T-helper 17 cell (primary cell): ENCODE measurements around the gene POLR1C. TPM values are rescaled to one million over a fixed set of nuclear protein-coding genes. Genes with fewer than 3 reads are reported as not detected.
A peak's percentile ranks its signal among the peaks of the same experiment; 100 is the strongest.
"Not testable (repeated sequence)": the region's sequence is repeated elsewhere in the genome, so short reads cannot be mapped to it uniquely, and the experiment has no call there.

Source experiments
- ATAC-seq: fragments of 150-1000 bp; cut with Tn5 transposase; 2 replicates; pipeline ENCODE4 v1.10.0; 2021; ENCODE audit warnings: mild to moderate bottlenecking, moderate library complexity
- DNase-seq, 3 donors: peaks; one replicate each; pipeline versions ENCODE4 v3.0.0 to v3.0.0-alpha.2; 2020 to 2021
- H3K9me3 ChIP-seq: one replicate; pipeline ENCODE4 v1.7.0; 2013; ENCODE audit warnings: low read length, mild to moderate bottlenecking; ENCODE audit not compliant: control insufficient read depth, poor library complexity, severe bottlenecking
- H3K27ac Mint-ChIP-seq: one replicate; pipeline ENCODE4 v1.8.0; 2022; ENCODE audit warnings: mild to moderate bottlenecking, moderate library complexity, mixed read lengths
- H3K27me3 Mint-ChIP-seq: one replicate; pipeline ENCODE4 v1.8.0; 2022; ENCODE audit warnings: mixed read lengths
- H3K36me3 Mint-ChIP-seq: one replicate; pipeline ENCODE4 v1.8.0; 2022; ENCODE audit warnings: low read depth, mixed read lengths
- H3K4me1 Mint-ChIP-seq: one replicate; pipeline ENCODE4 v1.8.0; 2022; ENCODE audit warnings: mild to moderate bottlenecking, mixed read lengths
- H3K4me3 Mint-ChIP-seq: one replicate; pipeline ENCODE4 v1.8.0; 2022; ENCODE audit warnings: mild to moderate bottlenecking, moderate library complexity, mixed read lengths
- total RNA-seq, 4 donors: library from RNA in 2 of 4; stranded (reverse) in 2 of 4; gene quantifications; one replicate each; pipeline ENCODE4 v1.2.3 and lab custom pipeline; 2022 to 2026

The POLR1C gene
- total RNA-seq (10 to 100 TPM; 51.6 to 54.9 TPM), total RNA-seq (lab: John Stamatoyannopoulos, UW) (24.6 to 35.6 reads per million in 2 donors)

GRCh38 chr6:43516697-43517504, at the start of gene POLR1C, which contains the start of gene YIPF3:
TSS of gene POLR1C (plus strand) at chr6:43517089. CDS start at chr6:43517110, 21 bp downstream.
TSS of gene YIPF3 (minus strand) at chr6:43516926. CDS start at chr6:43516807, 119 bp downstream.
- ATAC-seq, result peak; percentile 95
- H3K27me3 Mint-ChIP-seq, result no peaks in the 10 kb centered on the region

GRCh38 chr6:43467265-43467664, 49.6 kb upstream of the POLR1C start:
- not testable (repeated sequence) for H3K9me3 ChIP-seq, H3K36me3 Mint-ChIP-seq, H3K4me3 Mint-ChIP-seq, DNase-seq, ATAC-seq, H3K4me1 Mint-ChIP-seq, H3K27ac Mint-ChIP-seq
- H3K27me3 Mint-ChIP-seq, result peaks cover 52% of the 10 kb centered on the region

More at GRCh38 chr6:43516697-43517504, at the start of gene POLR1C, which contains the start of gene YIPF3:
- peak; percentile 85 to 91 (median 89) for DNase-seq
- no peaks in the 10 kb centered on the region for H3K9me3 ChIP-seq
- H3K4me3 Mint-ChIP-seq, result no peak within 1 kb of the TSS
- H3K27ac Mint-ChIP-seq, result no peak within 1 kb of the TSS
- peaks cover 2% of the 10 kb centered on the region for H3K36me3 Mint-ChIP-seq
- H3K4me1 Mint-ChIP-seq, result peaks cover 28% of the 10 kb centered on the region

GRCh38 chr6:43467752-43468151, 49.1 kb upstream of the POLR1C start:
- peaks cover 4% of the 10 kb centered on the region for H3K36me3 Mint-ChIP-seq
- ATAC-seq (no peak), DNase-seq (no peak)
- no peaks in the 10 kb centered on the region for H3K9me3 ChIP-seq
- H3K4me1 Mint-ChIP-seq, result peaks cover 4% of the 10 kb centered on the region
- peaks cover 47% of the 10 kb centered on the region for H3K27me3 Mint-ChIP-seq
- H3K4me3 Mint-ChIP-seq, result no peak overlapping the region
- H3K27ac Mint-ChIP-seq, result no peak overlapping the region

GRCh38 chr6:43468240-43468639, 48.6 kb upstream of the POLR1C start:
- Mint-ChIP-seq H3K4me1 (peaks cover 2% of the 10 kb centered on the region), H3K4me3 (no peak overlapping the region), H3K27ac (no peak overlapping the region), H3K36me3 (peaks cover 4% of the 10 kb centered on the region), H3K27me3 (peaks cover 42% of the 10 kb centered on the region)
- H3K9me3 ChIP-seq, result no peaks in the 10 kb centered on the region
- no peak for ATAC-seq
- no peak for DNase-seq

GRCh38 chr6:43468748-43469681, 47.9 kb upstream of the POLR1C start:
- Mint-ChIP-seq H3K27ac (no peak overlapping the region), H3K36me3 (peaks cover 4% of the 10 kb centered on the region), H3K4me1 (peaks cover 2% of the 10 kb centered on the region), H3K4me3 (no peak overlapping the region), H3K27me3 (peaks cover 38% of the 10 kb centered on the region)
- H3K9me3 ChIP-seq, result no peaks in the 10 kb centered on the region
- DNase-seq (no peak), ATAC-seq (no peak)

- peaks cover 2% of the 10 kb centered on the region for H3K4me1 Mint-ChIP-seq
- no peak overlapping the region for H3K27ac Mint-ChIP-seq
- peaks cover 4% of the 10 kb centered on the region for H3K36me3 Mint-ChIP-seq
- ATAC-seq, result no peak
- no peak overlapping the region for H3K4me3 Mint-ChIP-seq
- DNase-seq, result no peak
- no peaks in the 10 kb centered on the region for H3K9me3 ChIP-seq
- H3K27me3 Mint-ChIP-seq, result peaks cover 38% of the 10 kb centered on the region
Observed at GRCh38 chr6:43469947-43470346, 46.9 kb upstream of the POLR1C start.

- Mint-ChIP-seq H3K27ac (no peak overlapping the region), H3K36me3 (peaks cover 4% of the 10 kb centered on the region), H3K4me3 (no peak overlapping the region), H3K27me3 (peaks cover 29% of the 10 kb centered on the region), H3K4me1 (peaks cover 2% of the 10 kb centered on the region)
- H3K9me3 ChIP-seq, result no peaks in the 10 kb centered on the region
- DNase-seq, result no peak
- ATAC-seq, result no peak
Observed at GRCh38 chr6:43471399-43471798, 45.5 kb upstream of the POLR1C start.

GRCh38 chr6:43472515-43472914, 44.4 kb upstream of the POLR1C start:
- Mint-ChIP-seq H3K36me3 (peaks cover 5% of the 10 kb centered on the region), H3K27me3 (peaks cover 21% of the 10 kb centered on the region), H3K4me1 (peaks cover 14% of the 10 kb centered on the region), H3K4me3 (no peak overlapping the region), H3K27ac (no peak overlapping the region)
- no peaks in the 10 kb centered on the region for H3K9me3 ChIP-seq
- ATAC-seq (no peak), DNase-seq (no peak)

GRCh38 chr6:43475516-43475915, 41.4 kb upstream of the POLR1C start:
- peak overlapping the region; percentile 99 for H3K27ac Mint-ChIP-seq
- H3K4me3 Mint-ChIP-seq, result no peak overlapping the region
- ATAC-seq (no peak), DNase-seq (no peak)
- H3K4me1 Mint-ChIP-seq, result peaks cover 24% of the 10 kb centered on the region
- H3K9me3 ChIP-seq, result no peaks in the 10 kb centered on the region
- peaks cover 2% of the 10 kb centered on the region for H3K36me3 Mint-ChIP-seq
- no peaks in the 10 kb centered on the region for H3K27me3 Mint-ChIP-seq

- peak; percentile 10 for ATAC-seq
- Mint-ChIP-seq H3K4me3 (peak overlapping the region; percentile 95), H3K27ac (peak overlapping the region; percentile 99), H3K27me3 (no peaks in the 10 kb centered on the region), H3K36me3 (peaks cover 2% of the 10 kb centered on the region), H3K4me1 (peaks cover 29% of the 10 kb centered on the region)
- DNase-seq, result no peak
- H3K9me3 ChIP-seq, result no peaks in the 10 kb centered on the region
Observed at GRCh38 chr6:43476746-43477145, 40.1 kb upstream of the POLR1C start.

- no peaks in the 10 kb centered on the region for H3K9me3 ChIP-seq
- Mint-ChIP-seq H3K27ac (peak within 1 kb of the TSS; percentile 99), H3K27me3 (no peaks in the 10 kb centered on the region), H3K4me3 (peak within 1 kb of the TSS; percentile 95), H3K4me1 (peaks cover 36% of the 10 kb centered on the region), H3K36me3 (peaks cover 2% of the 10 kb centered on the region)
- DNase-seq (peak; percentile 93 to 97 (median 95)), ATAC-seq (peak; percentile 100)
Observed at GRCh38 chr6:43477235-43478007, 39.5 kb upstream of the POLR1C start, which contains the start of gene TJAP1. TSS of gene TJAP1 (plus strand) at chr6:43477570. CDS start at chr6:43499002, 21,432 bp downstream.

GRCh38 chr6:43478008-43478372, 38.9 kb upstream of the POLR1C start:
- H3K9me3 ChIP-seq, result no peaks in the 10 kb centered on the region
- H3K4me1 Mint-ChIP-seq, result peaks cover 37% of the 10 kb centered on the region
- peaks cover 2% of the 10 kb centered on the region for H3K36me3 Mint-ChIP-seq
- no peaks in the 10 kb centered on the region for H3K27me3 Mint-ChIP-seq
- H3K4me3 Mint-ChIP-seq, result peak overlapping the region; percentile 95
- ATAC-seq, result no peak
- DNase-seq, result no peak
- peak overlapping the region; percentile 99 for H3K27ac Mint-ChIP-seq
